Lower lobe of right lung (tissue), 2 donors: ENCODE data around the gene DPP4. TPM values are rescaled to one million over a fixed set of nuclear protein-coding genes. Genes with fewer than 3 reads are reported as not detected.
A peak's percentile ranks its signal among the peaks of the same experiment; 100 is the strongest.

ENCODE experiments used
- ATAC-seq, 2 donors: fragments of 200-7000 bp; cut with Tn5 transposase; one replicate each; pipeline ENCODE4 v1.9.1; 2020 to 2022; ENCODE audit warnings: mild to moderate bottlenecking in 2 of 2, moderate library complexity in 2 of 2
- DNase-seq: peaks from one replicate; pipeline ENCODE4 v3.0.0-alpha.2; 2020
- H3K27ac ChIP-seq: fragments of 200-600 bp; one replicate; pipeline ENCODE4 v1.8.0; 2022
- H3K27me3 ChIP-seq: fragments of 200-600 bp; one replicate; pipeline ENCODE4 v1.8.0; 2022; ENCODE audit warnings: low read depth
- H3K36me3 ChIP-seq: fragments of 200-600 bp; one replicate; pipeline ENCODE4 v1.8.0; 2022; ENCODE audit warnings: mild to moderate bottlenecking
- H3K4me1 ChIP-seq: fragments of 200-600 bp; one replicate; pipeline ENCODE4 v1.8.0; 2022
- H3K4me3 ChIP-seq: fragments of 200-600 bp; one replicate; pipeline ENCODE4 v1.8.0; 2022; ENCODE audit warnings: mild to moderate bottlenecking
- H3K9me3 ChIP-seq: fragments of 200-600 bp; one replicate; pipeline ENCODE4 v1.8.0; 2022
- CTCF ChIP-seq: fragments of 200-600 bp; IDR thresholded peaks from one replicate; pipeline ENCODE4 v1.8.0; 2022; ENCODE audit warnings: antibody characterized with exemption, mild to moderate bottlenecking
- intact Hi-C: fragments of 100-400 bp; cut with DNase I; formaldehyde crosslinking; loops from one replicate; pipeline ENCODE4 v1.11.0; 2022
- long read RNA-seq: library from polyadenylated mRNA; unstranded; transcript quantifications from one replicate; pipeline ENCODE4 v2.0.0, GENCODE V29; 2021
- total RNA-seq: library from RNA; stranded (reverse); fragmentation: NEBNext Ultra II Directional; extraction: Animal tissue kit (Norgen Biotek cat#: 25700); gene quantifications from one replicate; pipeline ENCODE4 v1.2.1, GENCODE V29; 2021
- donor health status: DM: no; HTN: yes; CAD: no; lungs with severe emphysema.

DPP4 gene
- 24.5 TPM for total RNA-seq
- long read RNA-seq, transcript DPP4-201 (26 exons, 3,904 nt): major isoform, 39 of 67 reads
- long read RNA-seq, partial matches to known transcripts: 6 of 67 reads
- long read RNA-seq, other reads (novel, unspliced or antisense): 22 of 67 reads

DNA sequence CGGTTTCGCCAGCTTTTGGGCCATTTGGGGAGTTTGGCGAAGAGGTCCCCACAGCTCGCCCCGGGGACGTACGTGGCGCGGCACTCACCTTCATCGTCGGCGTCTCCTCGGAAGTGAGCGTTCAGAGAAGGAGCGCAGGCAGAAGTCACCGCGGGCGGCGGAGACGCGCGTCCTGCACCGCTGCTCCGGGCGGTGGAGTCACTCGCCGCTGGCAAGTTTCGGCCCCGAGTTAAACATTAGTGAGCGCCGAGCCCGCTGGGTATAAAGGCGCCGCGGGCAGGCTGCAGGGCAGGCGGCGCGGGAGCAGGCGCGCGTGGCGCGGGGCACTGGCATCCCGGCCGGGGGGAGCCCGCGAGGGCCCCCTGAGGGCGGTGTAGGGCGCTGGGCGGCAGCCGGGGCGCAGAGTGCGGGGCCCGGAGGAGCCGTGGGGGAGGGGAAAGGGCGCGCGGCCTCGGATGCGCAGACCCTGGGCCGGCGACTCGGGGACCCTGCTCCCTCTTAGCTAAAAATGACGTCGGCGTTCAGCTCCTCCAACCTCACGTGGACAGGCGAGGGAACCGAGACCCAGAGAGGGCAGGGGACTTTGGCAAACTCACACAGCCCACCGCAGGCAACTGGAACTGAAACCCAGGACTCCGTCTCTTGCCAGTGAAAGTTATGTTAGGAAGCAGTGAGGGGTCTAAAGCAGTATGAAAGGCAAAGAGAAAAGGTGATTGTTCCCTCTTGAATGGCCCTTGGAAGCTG, at the start of gene DPP4:
DPP4 (minus strand) TSS at position 328 of the 744 bp plus-strand sequence; CDS start at position 94, 234 bp downstream.
- Histone ChIP-seq H3K4me3 (peak within 1 kb of the TSS; percentile 64), H3K27me3 (no peaks in the 10 kb centered on the region), H3K4me1 (peaks cover 12% of the 10 kb centered on the region), H3K27ac (peak within 1 kb of the TSS; percentile 65), H3K9me3 (peaks cover 4% of the 10 kb centered on the region), H3K36me3 (no peaks in the 10 kb centered on the region)
- ATAC-seq: peak; percentile 80 to 86
- peak; percentile 65 for DNase-seq
- TF ChIP-seq CTCF: no peak
- intact Hi-C loops: no loop called here

- H3K27ac ChIP-seq: peak overlapping the region; percentile 70
- no peak for DNase-seq
These were observed 44.4 kb upstream of the DPP4 start for GRCh38 chr2:162118166-162119031.

DNA sequence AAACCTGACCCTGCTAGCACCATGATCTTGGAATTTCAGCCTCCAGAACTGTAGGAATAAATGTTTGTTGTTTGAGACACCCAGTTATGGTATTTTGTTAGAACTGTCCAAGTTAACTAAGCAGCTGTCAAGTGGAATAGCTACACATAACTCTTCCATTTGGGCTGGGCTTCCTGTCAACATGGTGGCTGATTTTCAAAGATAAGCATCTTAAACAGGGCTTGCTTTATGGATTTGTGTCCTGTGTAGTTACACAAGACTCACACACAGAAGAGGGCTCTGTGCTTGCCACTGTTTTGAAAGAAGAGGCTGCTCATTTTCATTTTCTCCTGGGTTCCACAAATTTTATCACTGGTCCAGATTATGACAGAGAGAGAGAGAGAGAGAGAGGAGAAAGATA, 42.3 kb upstream of the DPP4 start:
- Histone ChIP-seq H3K27ac (no peak overlapping the region), H3K4me3 (no peak overlapping the region), H3K9me3 (no peaks in the 10 kb centered on the region), H3K36me3 (no peaks in the 10 kb centered on the region), H3K4me1 (peaks cover 45% of the 10 kb centered on the region), H3K27me3 (no peaks in the 10 kb centered on the region)
- DNase-seq (no peak), ATAC-seq (no peak)
- intact Hi-C loops: no loop called here
- TF ChIP-seq CTCF: no peak

More at GRCh38 chr2:162118166-162119031, 44.4 kb upstream of the DPP4 start:
- H3K27me3 ChIP-seq: no peaks in the 10 kb centered on the region
- no peaks in the 10 kb centered on the region for H3K36me3 ChIP-seq
- H3K9me3 ChIP-seq: no peaks in the 10 kb centered on the region
- intact Hi-C loops: no loop called here
- no peak overlapping the region for H3K4me3 ChIP-seq
- peaks cover 27% of the 10 kb centered on the region for H3K4me1 ChIP-seq
- no peak for TF ChIP-seq CTCF
- peak; percentile 76 to 88 for ATAC-seq

DNA sequence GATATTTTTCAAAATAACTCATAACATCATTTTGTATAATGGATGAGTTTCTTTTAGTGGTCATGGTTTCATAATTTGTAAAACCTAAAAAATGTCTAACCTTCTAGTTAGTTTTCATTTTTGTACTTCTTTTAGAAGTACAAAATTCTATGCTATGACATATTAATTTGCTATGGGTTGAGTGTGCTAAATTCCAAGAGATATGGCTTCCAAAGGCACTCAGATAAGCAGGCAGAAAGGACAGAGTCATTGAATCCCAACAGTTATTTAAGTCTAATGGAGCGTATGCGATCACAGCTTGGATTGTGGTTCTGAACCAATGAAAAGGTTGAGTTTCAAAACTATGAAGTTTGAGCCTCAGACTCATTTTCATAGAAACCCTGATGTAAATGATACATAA, 41.1 kb upstream of the DPP4 start:
- TF ChIP-seq CTCF: no peak
- ATAC-seq (no peak), DNase-seq (no peak)
- Histone ChIP-seq H3K27me3 (no peaks in the 10 kb centered on the region), H3K9me3 (no peaks in the 10 kb centered on the region), H3K4me3 (no peak overlapping the region), H3K4me1 (peaks cover 45% of the 10 kb centered on the region), H3K36me3 (no peaks in the 10 kb centered on the region), H3K27ac (no peak overlapping the region)
- intact Hi-C loops: no loop called here

DNA sequence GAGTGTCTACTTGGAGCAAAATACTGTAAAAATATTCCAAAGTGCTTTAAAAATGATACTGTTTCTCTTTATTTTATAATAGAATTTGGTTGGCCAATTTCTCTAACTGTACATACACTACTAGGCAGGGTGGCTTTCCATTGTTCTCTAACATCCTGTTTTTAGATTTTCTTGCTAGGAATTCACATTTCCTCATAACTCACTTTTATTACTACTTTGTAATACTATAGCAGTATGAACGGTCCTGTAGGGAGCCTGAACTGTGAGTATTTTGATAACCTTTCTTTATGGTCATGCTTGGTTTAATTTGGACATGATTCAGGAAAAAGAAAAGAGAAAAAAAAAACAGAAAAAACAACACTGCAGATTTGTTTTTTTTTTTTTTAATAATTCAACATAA, 40.3 kb upstream of the DPP4 start:
- Histone ChIP-seq H3K27me3 (no peaks in the 10 kb centered on the region), H3K36me3 (no peaks in the 10 kb centered on the region), H3K27ac (no peak overlapping the region), H3K4me1 (peaks cover 42% of the 10 kb centered on the region), H3K4me3 (no peak overlapping the region), H3K9me3 (no peaks in the 10 kb centered on the region)
- ATAC-seq (no peak), DNase-seq (no peak)
- TF ChIP-seq CTCF: no peak
- intact Hi-C loops: no loop called here
